NT2/D1 (cell line): Measurements from ENCODE around the gene TCHH.

Source experiments
- DNase-seq: peaks from one replicate; pipeline ENCODE4 v3.0.0-alpha.2; 2011; ENCODE audit warnings: low read depth, low spot score
- H3K27me3 ChIP-seq: 2 replicates; pipeline ENCODE4 v1.6.0; 2011; ENCODE audit warnings: mild to moderate bottlenecking; ENCODE audit not compliant: insufficient read length, insufficient read depth
- H3K36me3 ChIP-seq: 2 replicates; pipeline ENCODE4 v1.6.1; 2011; ENCODE audit warnings: mild to moderate bottlenecking, low read length, mixed read lengths; ENCODE audit not compliant: insufficient read depth, insufficient read length
- H3K4me1 ChIP-seq: 2 replicates; pipeline ENCODE4 v1.5.1; 2011; ENCODE audit not compliant: insufficient read depth, insufficient read length
- H3K4me3 ChIP-seq: 2 replicates; pipeline ENCODE4 v1.5.1; 2011; ENCODE audit warnings: low read depth; ENCODE audit not compliant: insufficient read length
- H3K9ac ChIP-seq: 2 replicates; pipeline ENCODE4 v1.6.0; 2011; ENCODE audit warnings: low read depth; ENCODE audit not compliant: insufficient read length
- H3K9me3 ChIP-seq: 2 replicates; pipeline ENCODE4 v1.5.1; 2011; ENCODE audit warnings: mild to moderate bottlenecking, low read length; ENCODE audit not compliant: insufficient read depth
- SUZ12 ChIP-seq: IDR thresholded peaks from 2 replicates; pipeline ENCODE4 v1.6.1; 2011; ENCODE audit not compliant: insufficient read length, insufficient read depth; ENCODE audit errors: extremely low read depth
- YY1 ChIP-seq: IDR thresholded peaks from 2 replicates; pipeline ENCODE4 v1.6.1; 2011; ENCODE audit not compliant: insufficient read length, insufficient read depth
- ZNF274 ChIP-seq: IDR thresholded peaks from 2 replicates; pipeline ENCODE4 v1.6.1; 2011; ENCODE audit warnings: mild to moderate bottlenecking, low read depth, low read length

TCHH gene

DNA sequence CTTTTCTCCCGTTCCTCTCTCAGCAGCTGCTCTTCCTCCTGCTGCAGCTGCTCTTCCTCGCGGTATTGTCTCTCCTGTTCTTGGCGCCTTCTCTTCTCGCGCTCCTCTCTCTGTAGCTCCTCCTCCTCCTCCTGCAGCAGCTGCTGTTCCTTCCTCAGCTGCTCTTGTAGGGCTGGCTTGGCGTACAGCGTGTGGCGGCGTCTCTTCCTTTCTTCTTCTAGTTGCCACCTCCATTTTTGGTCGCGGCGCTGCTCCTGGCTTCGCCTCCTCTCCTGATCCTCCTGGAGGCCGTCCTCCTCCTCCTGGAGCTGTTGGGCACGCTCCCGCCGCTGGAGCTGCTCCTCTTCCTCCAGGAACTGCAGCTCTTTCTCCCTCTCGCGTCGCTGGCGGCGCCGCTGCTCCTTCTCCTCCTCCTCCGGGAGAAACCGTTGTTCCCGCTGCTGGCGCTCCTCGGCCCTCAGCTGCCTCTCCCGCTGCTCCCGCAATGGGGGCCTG lies 4.8 kb downstream of the TCHH start:
- Histone ChIP-seq H3K4me3 (peak overlapping the region; percentile 50), H3K9me3 (peaks cover 81% of the 10 kb centered on the region), H3K36me3 (no peaks in the 10 kb centered on the region), H3K4me1 (peaks cover 10% of the 10 kb centered on the region), H3K9ac (peak overlapping the region; percentile 80), H3K27me3 (peaks cover 97% of the 10 kb centered on the region)
- DNase-seq: peak; percentile 25
- TF ChIP-seq YY1 (no peak), SUZ12 (no peak), ZNF274 (no peak)

DNA sequence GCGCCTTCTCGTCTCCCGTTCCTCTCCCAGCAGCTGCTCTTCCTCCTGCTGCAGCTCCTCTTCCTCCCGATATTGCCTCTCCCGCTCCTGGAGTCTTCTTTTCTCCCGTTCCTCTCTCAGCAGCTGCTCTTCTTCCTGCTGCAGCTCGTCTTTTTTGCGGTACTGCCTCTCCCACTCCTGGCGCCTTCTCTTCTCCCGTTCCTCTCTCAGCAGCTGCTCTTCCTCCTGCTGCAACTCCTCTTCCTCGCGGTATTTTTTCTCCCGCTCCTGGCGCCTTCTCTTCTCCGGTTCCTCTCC lies 5.3 kb downstream of the TCHH start:
- no peak for DNase-seq
- Histone ChIP-seq H3K36me3 (no peaks in the 10 kb centered on the region), H3K4me3 (no peak overlapping the region), H3K4me1 (peaks cover 10% of the 10 kb centered on the region), H3K9me3 (peaks cover 81% of the 10 kb centered on the region), H3K27me3 (peaks cover 92% of the 10 kb centered on the region), H3K9ac (no peak overlapping the region)
- TF ChIP-seq ZNF274 (no peak), SUZ12 (no peak), YY1 (no peak)

DNA sequence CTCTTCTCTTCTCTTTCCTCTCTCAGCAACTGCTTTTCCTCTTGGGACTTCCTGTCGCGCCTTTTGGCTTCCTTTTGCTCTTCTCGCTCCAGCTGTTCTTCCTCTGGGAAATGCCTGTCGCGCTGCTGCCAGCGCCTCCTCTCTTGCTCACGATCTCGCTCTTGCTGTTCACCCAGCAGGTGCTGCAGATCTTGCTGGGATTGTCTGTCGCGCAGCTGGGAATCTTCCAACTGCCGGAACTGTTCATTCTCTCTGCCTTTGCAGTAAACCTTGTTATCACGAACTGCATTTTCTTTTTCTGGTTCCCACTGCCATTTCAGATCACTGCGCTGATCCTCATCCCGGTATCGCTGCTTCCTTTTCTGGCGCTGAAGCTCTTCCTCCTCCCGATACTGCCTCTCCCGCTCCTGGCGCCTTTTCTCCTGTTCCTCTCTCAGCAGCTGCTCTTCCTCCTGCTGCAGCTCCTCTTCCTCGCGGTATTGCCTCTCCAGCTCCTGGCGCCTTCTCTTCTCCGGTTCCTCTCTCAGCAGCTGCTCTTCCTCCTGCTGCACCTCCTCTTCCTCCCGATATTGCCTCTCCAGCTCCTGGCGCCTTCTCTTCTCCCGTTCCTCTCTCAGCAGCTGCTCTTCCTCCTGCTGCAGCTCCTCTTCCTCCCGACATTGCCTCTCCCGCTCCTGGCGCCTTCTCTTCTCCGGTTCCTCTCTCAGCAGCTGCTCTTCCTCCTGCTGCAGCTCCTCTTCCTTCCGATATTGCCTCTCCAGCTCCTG lies 5.8 kb downstream of the TCHH start:
- Histone ChIP-seq H3K9me3 (peaks cover 78% of the 10 kb centered on the region), H3K36me3 (no peaks in the 10 kb centered on the region), H3K9ac (no peak overlapping the region), H3K4me3 (no peak overlapping the region), H3K27me3 (peaks cover 87% of the 10 kb centered on the region), H3K4me1 (peaks cover 10% of the 10 kb centered on the region)
- TF ChIP-seq YY1 (no peak), ZNF274 (no peak), SUZ12 (no peak)
- no peak for DNase-seq

DNA sequence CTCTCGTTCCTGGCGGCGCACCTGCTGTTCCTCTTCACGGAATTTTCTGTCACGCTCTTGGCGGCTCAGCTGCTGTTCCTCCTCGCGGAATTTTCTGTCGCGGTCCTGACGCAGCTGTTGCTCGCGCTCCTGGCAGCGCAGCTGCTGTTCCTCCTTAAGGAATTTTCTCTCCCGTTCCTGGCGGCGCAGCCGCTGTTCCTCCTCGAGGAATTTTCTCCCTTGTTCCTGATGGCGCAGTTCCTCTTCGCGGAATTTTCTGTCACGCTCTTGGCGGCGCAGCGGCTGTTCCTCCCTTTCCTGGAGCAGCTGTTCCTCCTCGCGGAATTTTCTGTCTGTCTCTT lies 6.4 kb downstream of the TCHH start:
- Histone ChIP-seq H3K9me3 (peaks cover 73% of the 10 kb centered on the region), H3K27me3 (peaks cover 81% of the 10 kb centered on the region), H3K4me1 (peaks cover 10% of the 10 kb centered on the region), H3K36me3 (no peaks in the 10 kb centered on the region), H3K4me3 (no peak overlapping the region), H3K9ac (no peak overlapping the region)
- TF ChIP-seq ZNF274 (no peak), SUZ12 (no peak), YY1 (no peak)
- no peak for DNase-seq

DNA sequence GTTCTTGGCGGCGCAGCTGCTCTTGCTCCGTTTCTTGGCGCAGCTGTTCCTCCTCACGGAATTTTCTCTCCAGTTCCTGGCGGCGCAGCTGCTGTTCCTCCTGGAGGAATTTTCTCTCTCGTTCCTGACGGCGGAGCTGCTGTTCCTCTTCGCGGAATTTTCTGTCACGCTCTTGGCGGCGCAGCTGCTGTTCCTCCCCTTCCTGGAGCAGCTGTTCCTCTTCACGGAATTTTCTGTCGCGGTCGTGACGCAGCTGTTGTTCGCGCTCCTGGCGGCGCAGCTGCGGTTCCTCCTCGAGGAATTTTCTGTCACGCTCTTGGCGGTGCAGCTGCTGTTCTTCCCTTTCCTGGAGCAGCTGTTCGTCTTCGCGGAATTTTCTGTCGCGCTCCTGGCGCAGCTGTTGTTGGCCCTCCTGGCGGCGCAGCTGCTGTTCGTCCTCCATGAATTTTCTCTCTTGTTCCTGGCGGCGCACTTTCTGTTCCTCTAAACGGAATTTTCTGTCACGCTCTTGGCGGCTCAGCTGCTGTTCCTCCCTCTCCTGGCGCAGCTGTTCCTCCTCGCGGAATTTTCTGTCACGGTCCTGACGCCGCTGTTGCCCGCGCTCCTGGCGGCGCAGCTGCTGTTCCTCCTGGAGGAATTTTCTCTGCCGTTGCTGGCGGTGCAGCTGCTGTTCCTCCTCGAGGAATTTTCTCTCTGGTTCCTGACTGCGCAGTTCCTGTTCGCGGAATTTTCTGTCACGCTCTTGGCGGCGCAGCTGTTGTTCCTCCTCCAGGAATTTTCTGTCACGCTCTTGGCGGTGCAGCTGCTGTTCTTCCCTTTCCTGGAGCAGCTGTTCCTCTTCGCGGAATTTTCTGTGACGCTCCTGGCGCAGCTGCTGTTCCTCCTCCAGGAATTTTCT lies 7.0 kb downstream of the TCHH start:
- Histone ChIP-seq H3K4me3 (peak overlapping the region; percentile 31), H3K9me3 (peaks cover 67% of the 10 kb centered on the region), H3K27me3 (peaks cover 75% of the 10 kb centered on the region), H3K4me1 (peaks cover 10% of the 10 kb centered on the region), H3K9ac (no peak overlapping the region), H3K36me3 (no peaks in the 10 kb centered on the region)
- TF ChIP-seq ZNF274 (no peak), YY1 (no peak), SUZ12 (peak; percentile 71)
- DNase-seq: peak; percentile 3

DNA sequence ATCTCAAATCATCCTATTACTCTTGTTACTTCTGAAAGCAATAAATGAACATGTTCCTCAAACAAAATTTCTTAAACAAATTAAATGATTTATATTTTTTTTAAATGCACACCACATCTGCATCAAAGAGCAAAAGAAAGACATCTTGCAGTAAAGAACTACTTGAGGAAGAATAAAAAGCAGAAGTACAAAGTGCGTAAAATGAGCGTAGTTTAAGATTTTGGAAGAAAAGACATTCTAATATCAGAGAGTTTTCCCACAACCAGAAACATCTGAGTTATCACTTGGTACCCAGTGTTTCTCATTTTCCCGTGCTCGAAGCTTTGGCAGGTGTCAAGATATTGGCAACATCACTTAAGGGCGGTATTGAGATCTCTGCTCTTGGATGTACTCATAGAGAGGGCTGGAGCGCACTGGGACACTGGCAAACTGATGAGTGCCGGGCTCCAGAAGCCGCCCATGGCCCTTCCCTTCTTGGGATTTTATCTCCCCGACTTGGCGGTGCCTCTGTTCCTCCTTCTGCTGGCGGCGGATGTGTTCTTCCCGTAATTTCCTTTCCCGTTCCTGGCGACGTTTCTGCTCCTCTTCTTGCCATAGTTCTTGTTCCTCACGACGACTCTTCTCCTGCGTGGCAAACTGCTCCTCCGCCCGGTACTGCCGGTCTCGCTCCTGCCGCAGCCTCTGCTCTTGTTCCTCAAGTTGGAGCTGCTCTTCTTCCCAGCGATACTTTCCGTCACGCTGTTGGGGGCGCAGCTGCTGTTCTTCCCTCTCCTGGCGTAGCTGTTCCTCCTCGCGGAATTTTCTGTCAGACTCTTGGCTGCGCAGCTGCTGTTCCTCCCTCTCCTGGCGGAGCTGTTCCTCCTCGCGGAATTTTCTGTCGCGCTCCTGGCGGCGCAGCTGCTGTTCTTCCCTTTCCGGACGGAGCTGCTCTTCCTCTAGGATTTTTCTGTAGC lies 7.9 kb downstream of the TCHH start:
- TF ChIP-seq YY1 (no peak), SUZ12 (no peak), ZNF274 (no peak)
- peaks cover 57% of the 10 kb centered on the region for H3K9me3 ChIP-seq
- peak overlapping the region; percentile 31 for H3K4me3 ChIP-seq
- peaks cover 66% of the 10 kb centered on the region for H3K27me3 ChIP-seq
- H3K4me1 ChIP-seq: peaks cover 5% of the 10 kb centered on the region
- no peak overlapping the region for H3K9ac ChIP-seq
- H3K36me3 ChIP-seq: no peaks in the 10 kb centered on the region
- peak; percentile 13 for DNase-seq

DNA sequence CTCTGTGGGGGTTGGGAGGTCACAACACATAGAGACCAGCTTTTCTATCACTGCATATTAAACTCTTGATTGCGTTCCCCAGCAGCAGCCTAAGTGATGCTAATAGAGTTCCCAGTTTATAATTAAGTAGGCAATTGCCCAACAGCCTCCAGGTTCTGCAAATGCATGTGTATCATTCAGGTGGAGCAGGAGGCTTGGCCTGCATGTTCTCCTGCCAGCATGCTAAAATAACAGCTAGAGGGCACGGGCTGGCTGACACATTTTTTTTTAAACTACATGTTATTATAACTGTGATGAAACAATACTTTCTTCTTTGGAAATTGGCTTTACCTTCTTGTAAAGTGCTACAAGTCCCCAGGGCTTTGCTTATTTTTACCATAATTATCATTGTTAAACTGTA lies 10.4 kb downstream of the TCHH start:
- Histone ChIP-seq H3K4me3 (no peak overlapping the region), H3K9me3 (peaks cover 38% of the 10 kb centered on the region), H3K36me3 (no peaks in the 10 kb centered on the region), H3K9ac (no peak overlapping the region), H3K27me3 (peaks cover 42% of the 10 kb centered on the region), H3K4me1 (no peaks in the 10 kb centered on the region)
- TF ChIP-seq SUZ12: no peak
- TF ChIP-seq ZNF274: no peak
- TF ChIP-seq YY1: no peak
- DNase-seq: no peak
